ENCODE data around the gene ZNF273. TPM values are rescaled to one million over a fixed set of nuclear protein-coding genes. Genes with fewer than 3 reads are reported as not detected.
"Not testable (repeated sequence)": the region's sequence is repeated elsewhere in the genome, so short reads cannot be mapped to it uniquely, and the experiment has no call there.

Gene ZNF273
- total RNA-seq, 4 donors from 2014 or later, result 3.0 to 19.8 (median 13.2) TPM

DNA sequence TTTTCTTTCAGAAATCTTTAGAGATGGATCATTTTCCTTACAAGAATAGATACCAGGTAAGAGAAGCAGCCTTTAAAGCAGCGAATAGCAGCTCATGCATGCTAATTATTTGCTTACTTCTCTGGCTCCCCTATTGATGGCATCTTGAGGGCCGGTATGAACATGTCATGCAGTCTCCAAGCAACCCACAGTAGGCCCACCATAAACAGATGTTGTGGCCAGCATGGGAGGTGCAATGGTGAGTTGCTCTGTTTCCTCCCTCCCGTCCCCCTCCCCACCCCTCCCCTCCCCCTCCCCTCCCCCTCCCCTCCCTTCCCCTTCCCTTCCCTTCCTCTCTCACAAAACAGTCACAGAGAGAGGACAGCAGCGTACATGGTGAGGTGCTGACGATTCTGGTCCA is 9.7 kb upstream of the ZNF273 start:
- Histone ChIP-seq H3K27ac (no peak overlapping the region), H3K4me3 (no peak overlapping the region), H3K4me1 (peaks cover 0 to 26% (median 8%) of the 10 kb centered on the region in 4 donors), H3K27me3 (peaks cover 0 to 17% of the 10 kb centered on the region in 2 donors), H3K9me3 (no peaks in the 10 kb centered on the region), H3K36me3 (no peaks in the 10 kb centered on the region)
- no peak for TF ChIP-seq EP300 (IDR thresholded peaks at IDR 0.05)
- TF ChIP-seq, protein P1, sequence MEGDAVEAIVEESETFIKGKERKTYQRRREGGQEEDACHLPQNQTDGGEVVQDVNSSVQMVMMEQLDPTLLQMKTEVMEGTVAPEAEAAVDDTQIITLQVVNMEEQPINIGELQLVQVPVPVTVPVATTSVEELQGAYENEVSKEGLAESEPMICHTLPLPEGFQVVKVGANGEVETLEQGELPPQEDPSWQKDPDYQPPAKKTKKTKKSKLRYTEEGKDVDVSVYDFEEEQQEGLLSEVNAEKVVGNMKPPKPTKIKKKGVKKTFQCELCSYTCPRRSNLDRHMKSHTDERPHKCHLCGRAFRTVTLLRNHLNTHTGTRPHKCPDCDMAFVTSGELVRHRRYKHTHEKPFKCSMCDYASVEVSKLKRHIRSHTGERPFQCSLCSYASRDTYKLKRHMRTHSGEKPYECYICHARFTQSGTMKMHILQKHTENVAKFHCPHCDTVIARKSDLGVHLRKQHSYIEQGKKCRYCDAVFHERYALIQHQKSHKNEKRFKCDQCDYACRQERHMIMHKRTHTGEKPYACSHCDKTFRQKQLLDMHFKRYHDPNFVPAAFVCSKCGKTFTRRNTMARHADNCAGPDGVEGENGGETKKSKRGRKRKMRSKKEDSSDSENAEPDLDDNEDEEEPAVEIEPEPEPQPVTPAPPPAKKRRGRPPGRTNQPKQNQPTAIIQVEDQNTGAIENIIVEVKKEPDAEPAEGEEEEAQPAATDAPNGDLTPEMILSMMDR (IDR thresholded peaks at IDR 0.05), result no peak
- no peak for TF ChIP-seq POLR2A (IDR thresholded peaks at IDR 0.05)
- no peak for DNase-seq (ENCODE audit: low spot score in 2 of 2)
- WGBS, 2 donors, result 54 to 55% methylated on average over 5 of the region's 5 CpGs

GRCh38 chr7:64902461-64902805 is 640 bp upstream of the ZNF273 start:
- 71 to 75% methylated on average over 11 of the region's 11 CpGs for WGBS, 2 donors
- H3K4me3 ChIP-seq, result peak overlapping the region in 2 of 4 donors; percentile 68 to 84
- not testable (repeated sequence) for H3K36me3 ChIP-seq; H3K27me3 ChIP-seq; DNase-seq (ENCODE audit: low spot score in 2 of 2); H3K9me3 ChIP-seq; H3K27ac ChIP-seq
- peaks cover 0 to 14% (median 0%) of the 10 kb centered on the region in 4 donors for H3K4me1 ChIP-seq

- DNase-seq (ENCODE audit: low spot score in 2 of 2), result no peak
- Histone ChIP-seq H3K4me1 (peaks cover 0 to 20% (median 0%) of the 10 kb centered on the region in 4 donors), H3K4me3 (peak overlapping the region in 3 of 4 donors; percentile 68 to 84 (median 71)), H3K9me3 (no peaks in the 10 kb centered on the region), H3K27me3 (no peaks in the 10 kb centered on the region), H3K27ac (peak overlapping the region in 1 of 4 donors; percentile 68), H3K36me3 (no peaks in the 10 kb centered on the region)
- TF ChIP-seq, protein P1 (IDR thresholded peaks at IDR 0.05), result no peak
- TF ChIP-seq POLR2A (IDR thresholded peaks at IDR 0.05) (no peak), EP300 (IDR thresholded peaks at IDR 0.05) (no peak)
- WGBS, 2 donors, result 93 to 95% methylated on average over 15 of the region's 15 CpGs
These were observed 935 bp downstream of the ZNF273 start for GRCh38 chr7:64904008-64904407.

DNA sequence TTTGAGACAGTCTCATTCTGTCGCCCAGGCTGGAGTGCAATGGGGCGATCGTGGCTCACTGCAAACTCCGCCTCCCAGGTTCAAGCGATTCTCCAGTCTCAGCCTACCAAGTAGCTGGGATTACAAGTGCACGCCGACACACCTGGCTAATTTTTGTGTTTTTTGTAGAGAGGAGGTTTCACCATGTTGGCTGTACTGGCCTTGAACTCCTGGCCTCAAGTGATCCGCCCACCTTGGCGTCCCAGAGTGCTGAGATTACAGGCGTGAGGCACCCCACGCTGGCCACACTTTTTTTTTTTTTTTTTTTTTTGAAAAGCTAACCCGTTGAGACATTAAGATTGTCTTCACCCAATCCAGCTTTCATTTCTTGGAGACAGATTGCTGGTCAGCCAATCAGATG is 2.1 kb downstream of the ZNF273 start:
- Histone ChIP-seq H3K27ac (no peak overlapping the region), H3K4me1 (peaks cover 0 to 20% (median 0%) of the 10 kb centered on the region in 4 donors), H3K4me3 (no peak overlapping the region), H3K27me3 (no peaks in the 10 kb centered on the region), H3K36me3 (no peaks in the 10 kb centered on the region), H3K9me3 (no peaks in the 10 kb centered on the region)
- DNase-seq (ENCODE audit: low spot score in 2 of 2), result no peak
- TF ChIP-seq POLR2A (IDR thresholded peaks at IDR 0.05), result no peak
- no peak for TF ChIP-seq EP300 (IDR thresholded peaks at IDR 0.05)
- TF ChIP-seq, protein P1 (IDR thresholded peaks at IDR 0.05), result no peak
- 71 to 85% methylated on average over 12 of the region's 12 CpGs for WGBS, 2 donors

- Histone ChIP-seq H3K36me3 (no peaks in the 10 kb centered on the region), H3K27me3 (no peaks in the 10 kb centered on the region), H3K9me3 (no peaks in the 10 kb centered on the region), H3K27ac (no peak overlapping the region), H3K4me1 (peaks cover 0 to 20% (median 0%) of the 10 kb centered on the region in 4 donors), H3K4me3 (no peak overlapping the region)
- 62% methylated on average over 4 of the region's 4 CpGs for WGBS, 2 donors
- TF ChIP-seq EP300 (IDR thresholded peaks at IDR 0.05), result no peak
- TF ChIP-seq POLR2A (IDR thresholded peaks at IDR 0.05), result no peak
- TF ChIP-seq, protein P1 (IDR thresholded peaks at IDR 0.05), result no peak
- DNase-seq (ENCODE audit: low spot score in 2 of 2), result no peak
These were observed 2.5 kb downstream of the ZNF273 start for GRCh38 chr7:64905547-64905946.
